Breast epithelium (tissue), 3 donors: ENCODE data around the gene TRAF7.

Experiments
- CTCF ChIP-seq, 3 donors: fragments of 450-650 bp; IDR thresholded peaks; one replicate each; pipeline ENCODE4 v1.5.1; 2016 to 2017; ENCODE audit warnings: antibody characterized with exemption in 3 of 3, mild to moderate bottlenecking in 3 of 3, moderate library complexity in 3 of 3
- POLR2A ChIP-seq: fragments of 450-650 bp; IDR thresholded peaks from one replicate; pipeline ENCODE4 v1.6.1; 2016; ENCODE audit warnings: antibody characterized with exemption, mild to moderate bottlenecking, moderate library complexity

- TF ChIP-seq POLR2A: no peak
- no peak for TF ChIP-seq CTCF (IDR thresholded peaks at IDR 0.05)
These were observed 22.9 kb downstream of the TRAF7 start for GRCh38 chr16:2178321-2179106.
